ENCODE results near the gene ROBO2. TPM values are rescaled to one million over a fixed set of nuclear protein-coding genes. Genes with fewer than 3 reads are reported as not detected.

ROBO2 gene
- total RNA-seq, 2 donors from 2014 or later = 2.5 to 2.9 TPM

- H3K36me3 ChIP-seq (ENCODE audit: control insufficient read depth, insufficient read depth, low read length) = no peaks in the 10 kb centered on the region
- H3K4me3 ChIP-seq (ENCODE audit: low read length) = no peak overlapping the region
- H3K27me3 ChIP-seq (ENCODE audit: control insufficient read depth, insufficient read depth, low read length, poor library complexity, severe bottlenecking) = no peaks in the 10 kb centered on the region
- no peak overlapping the region for H3K9ac ChIP-seq (ENCODE audit: extremely low read depth, low read length, poor library complexity, severe bottlenecking)
- no peak for TF ChIP-seq CTCF (conservative IDR thresholded peaks at IDR 0.05)
- Mint-ChIP-seq H3K4me1 (no peaks in the 10 kb centered on the region), H3K27me3 (ENCODE audit: insufficient read depth) (no peaks in the 10 kb centered on the region), H3K4me3 (no peak overlapping the region), H3K27ac (no peak overlapping the region), H3K9me3 (no peaks in the 10 kb centered on the region), H3K36me3 (ENCODE audit: low read depth) (no peaks in the 10 kb centered on the region)
- no peaks in the 10 kb centered on the region for H3K4me1 ChIP-seq (ENCODE audit: control insufficient read depth, insufficient read depth, low read length)
- WGBS, 2 experiments (ENCODE audit: insufficient coverage in 1 of 2, insufficient read length in 1 of 2) = 80 to 96% methylated on average over 1 to 6 of the region's 6 CpGs
- H3K9me3 ChIP-seq (ENCODE audit: control insufficient read depth, low read length) = no peaks in the 10 kb centered on the region
- no peak for DNase-seq
- no peak overlapping the region for H3K27ac ChIP-seq (ENCODE audit: low read depth, low read length)
These were observed 302.1 kb downstream of the ROBO2 start for GRCh38 chr3:77342027-77342426.

- no peaks in the 10 kb centered on the region for H3K27me3 Mint-ChIP-seq (ENCODE audit: insufficient read depth)
- Histone ChIP-seq H3K9me3 (ENCODE audit: control insufficient read depth, low read length) (no peaks in the 10 kb centered on the region), H3K36me3 (ENCODE audit: control insufficient read depth, insufficient read depth, low read length) (no peaks in the 10 kb centered on the region), H3K9ac (ENCODE audit: extremely low read depth, low read length, poor library complexity, severe bottlenecking) (no peak overlapping the region), H3K27ac (ENCODE audit: low read depth, low read length) (no peak overlapping the region), H3K27me3 (ENCODE audit: control insufficient read depth, insufficient read depth, low read length, poor library complexity, severe bottlenecking) (no peaks in the 10 kb centered on the region), H3K4me3 (ENCODE audit: low read length) (no peak overlapping the region), H3K4me1 (ENCODE audit: control insufficient read depth, insufficient read depth, low read length) (no peaks in the 10 kb centered on the region)
- H3K4me3 Mint-ChIP-seq = no peak overlapping the region
- no peaks in the 10 kb centered on the region for H3K9me3 Mint-ChIP-seq
- no peak for DNase-seq
- no peak overlapping the region for H3K27ac Mint-ChIP-seq
- no peaks in the 10 kb centered on the region for H3K36me3 Mint-ChIP-seq (ENCODE audit: low read depth)
- 95 to 97% methylated on average over 4 to 5 of the region's 5 CpGs for WGBS, 2 experiments (ENCODE audit: insufficient coverage in 1 of 2, insufficient read length in 1 of 2)
- TF ChIP-seq CTCF (conservative IDR thresholded peaks at IDR 0.05) = no peak
- H3K4me1 Mint-ChIP-seq = no peaks in the 10 kb centered on the region
These were observed 302.8 kb downstream of the ROBO2 start for GRCh38 chr3:77342688-77343087.

GRCh38 chr3:77345009-77345408 is 305.1 kb downstream of the ROBO2 start:
- H3K27me3 Mint-ChIP-seq (ENCODE audit: insufficient read depth) = no peaks in the 10 kb centered on the region
- Histone ChIP-seq H3K9me3 (ENCODE audit: control insufficient read depth, low read length) (no peaks in the 10 kb centered on the region), H3K27me3 (ENCODE audit: control insufficient read depth, insufficient read depth, low read length, poor library complexity, severe bottlenecking) (no peaks in the 10 kb centered on the region), H3K36me3 (ENCODE audit: control insufficient read depth, insufficient read depth, low read length) (no peaks in the 10 kb centered on the region), H3K27ac (ENCODE audit: low read depth, low read length) (no peak overlapping the region), H3K9ac (ENCODE audit: extremely low read depth, low read length, poor library complexity, severe bottlenecking) (no peak overlapping the region), H3K4me3 (ENCODE audit: low read length) (no peak overlapping the region), H3K4me1 (ENCODE audit: control insufficient read depth, insufficient read depth, low read length) (no peaks in the 10 kb centered on the region)
- peaks cover 6% of the 10 kb centered on the region for H3K4me1 Mint-ChIP-seq
- WGBS, 2 experiments (ENCODE audit: insufficient coverage in 1 of 2, insufficient read length in 1 of 2) = 94 to 100% methylated on average over 2 of the region's 2 CpGs
- no peak overlapping the region for H3K4me3 Mint-ChIP-seq
- DNase-seq = no peak
- no peaks in the 10 kb centered on the region for H3K36me3 Mint-ChIP-seq (ENCODE audit: low read depth)
- no peaks in the 10 kb centered on the region for H3K9me3 Mint-ChIP-seq
- no peak overlapping the region for H3K27ac Mint-ChIP-seq
- no peak for TF ChIP-seq CTCF (conservative IDR thresholded peaks at IDR 0.05)
